Pancreas (tissue), 10 donors: ENCODE measurements around the gene TACC3. TPM values are rescaled to one million over a fixed set of nuclear protein-coding genes. Genes with fewer than 3 reads are reported as not detected.

Experiments
- ATAC-seq, 4 donors: fragments of 200-7000 bp; cut with Tn5 transposase; one replicate each; pipeline versions ENCODE4 v1.8.0 to v1.9.1; 2020; ENCODE audit warnings: mild to moderate bottlenecking in 4 of 4, moderate library complexity in 4 of 4
- DNase-seq, 6 donors: peaks; one replicate each; pipeline ENCODE4 v3.0.0-alpha.2; 2020
- FAIRE-seq: peaks from 2 replicates; lab custom pipeline; 2012; peaks lifted over from hg19 to GRCh38; lab: Jason Lieb, UNC
- H3K27ac ChIP-seq, 4 donors: fragments of 200-600 bp; sonication (generic); 1 replicate in 3 of 4; 2 replicates in 1 of 4; pipeline versions ENCODE4 v1.5.0 to v1.8.0; 2020
- H3K27me3 ChIP-seq, 4 donors: fragments of 200-600 bp; one replicate each; pipeline ENCODE4 v1.8.0; 2021
- H3K36me3 ChIP-seq, 3 donors: fragments of 200-600 bp; sonication (generic) in 1 of 3; one replicate each; pipeline versions ENCODE4 v1.5.0 to v1.8.0; 2020 to 2021
- H3K4me1 ChIP-seq, 3 donors: fragments of 200-600 bp; one replicate each; pipeline ENCODE4 v1.8.0; 2021
- H3K4me3 ChIP-seq, 4 donors: fragments of 200-600 bp; sonication (generic) in 2 of 4; one replicate each; pipeline versions ENCODE4 v1.5.0 to v1.8.0; 2020 to 2021
- H3K9me3 ChIP-seq, 4 donors: fragments of 200-600 bp; one replicate each; pipeline ENCODE4 v1.8.0; 2021
- WGBS, 2 donors: extraction: QIAGEN DNeasy Blood & Tissue Kit; methylation state at CpG; one replicate each; pipeline ENCODE4 v1.1.7; 2013; 5-methylcytosine and 5-hydroxymethylcytosine counted together
- intact Hi-C, 3 donors: fragments of 100-400 bp; cut with DNase I; formaldehyde crosslinking; loops; one replicate each; pipeline versions ENCODE4 v1.11.1 to v1.14.2; 2022
- polyA plus RNA-seq, 2 donors: library from polyadenylated mRNA; stranded (reverse); fragments of 200-250 nt; gene quantifications; one replicate each; pipeline ENCODE4 v1.2.3, GENCODE V29; 2013
- total RNA-seq, 6 donors: library from RNA; stranded (reverse); fragmentation: NEBNext Ultra II Directional in 4 of 6; extraction: Animal tissue kit (Norgen Biotek cat#: 25700) in 4 of 6; gene quantifications; one replicate each; pipeline versions ENCODE4 v1.2.1 to v1.2.4, GENCODE V29; 2021 to 2023
- TF ChIP-seq, protein P1 (sequence below), 4 donors: fragments of 200-600 bp; sonication (generic) in 3 of 4; IDR thresholded peaks; one replicate each; pipeline versions ENCODE4 v1.5.0 to v1.8.0; 2021; ENCODE audit warnings: antibody characterized with exemption in 4 of 4
- donor health status: healthy with polysubstance abuse.
- donor health status: DM: no; HTN: no; CAD: no; lungs with moderate emphysema.
- donor health status: DM: no; HTN: no; CAD: no.
- donor health status: control.
- donor health status: control.
- donor health status: Bipolar disorder and iron deficiency.
- donor health status: DM: yes; HTN: yes; CAD: no.
- donor health status: DM: no; HTN: no; CAD: no.
- donor health status: DM: no; HTN: no; CAD: no.
- donor health status: DM: yes; HTN: yes; CAD: no.

Gene TACC3
- total and polyA plus RNA-seq, 8 donors, result 0.97 to 4.8 (median 3.3) TPM

DNA sequence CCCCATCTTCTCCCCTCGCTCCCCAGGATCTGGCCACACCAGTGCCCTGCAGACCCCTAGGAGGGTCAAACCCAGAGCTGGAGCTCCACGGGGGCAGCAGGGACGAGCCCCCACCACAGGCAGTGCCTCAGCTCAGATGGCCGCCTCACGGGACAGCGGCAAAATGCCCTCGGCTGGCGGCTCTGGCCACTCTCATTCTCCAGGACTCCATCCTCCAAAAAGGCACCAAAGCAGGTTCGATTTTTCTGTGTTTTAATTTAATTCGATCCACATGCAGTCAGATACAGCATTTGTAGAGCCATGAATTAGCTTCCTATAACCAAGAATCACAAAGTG, 45.6 kb upstream of the TACC3 start:
- TF ChIP-seq, protein P1, sequence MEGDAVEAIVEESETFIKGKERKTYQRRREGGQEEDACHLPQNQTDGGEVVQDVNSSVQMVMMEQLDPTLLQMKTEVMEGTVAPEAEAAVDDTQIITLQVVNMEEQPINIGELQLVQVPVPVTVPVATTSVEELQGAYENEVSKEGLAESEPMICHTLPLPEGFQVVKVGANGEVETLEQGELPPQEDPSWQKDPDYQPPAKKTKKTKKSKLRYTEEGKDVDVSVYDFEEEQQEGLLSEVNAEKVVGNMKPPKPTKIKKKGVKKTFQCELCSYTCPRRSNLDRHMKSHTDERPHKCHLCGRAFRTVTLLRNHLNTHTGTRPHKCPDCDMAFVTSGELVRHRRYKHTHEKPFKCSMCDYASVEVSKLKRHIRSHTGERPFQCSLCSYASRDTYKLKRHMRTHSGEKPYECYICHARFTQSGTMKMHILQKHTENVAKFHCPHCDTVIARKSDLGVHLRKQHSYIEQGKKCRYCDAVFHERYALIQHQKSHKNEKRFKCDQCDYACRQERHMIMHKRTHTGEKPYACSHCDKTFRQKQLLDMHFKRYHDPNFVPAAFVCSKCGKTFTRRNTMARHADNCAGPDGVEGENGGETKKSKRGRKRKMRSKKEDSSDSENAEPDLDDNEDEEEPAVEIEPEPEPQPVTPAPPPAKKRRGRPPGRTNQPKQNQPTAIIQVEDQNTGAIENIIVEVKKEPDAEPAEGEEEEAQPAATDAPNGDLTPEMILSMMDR (IDR thresholded peaks at IDR 0.05), result no peak
- H3K9me3 ChIP-seq, result no peaks in the 10 kb centered on the region
- intact Hi-C loops, result no loop called here
- no peak overlapping the region for H3K4me3 ChIP-seq
- no peak for ATAC-seq
- no peaks in the 10 kb centered on the region for H3K27me3 ChIP-seq
- H3K36me3 ChIP-seq, result no peaks in the 10 kb centered on the region
- 69 to 74% methylated on average over 10 of the region's 10 CpGs for WGBS, 2 donors
- H3K4me1 ChIP-seq, result no peaks in the 10 kb centered on the region
- no peak overlapping the region for H3K27ac ChIP-seq
- no peak for FAIRE-seq
- peak in 1 of 6 donors; percentile 29 for DNase-seq

DNA sequence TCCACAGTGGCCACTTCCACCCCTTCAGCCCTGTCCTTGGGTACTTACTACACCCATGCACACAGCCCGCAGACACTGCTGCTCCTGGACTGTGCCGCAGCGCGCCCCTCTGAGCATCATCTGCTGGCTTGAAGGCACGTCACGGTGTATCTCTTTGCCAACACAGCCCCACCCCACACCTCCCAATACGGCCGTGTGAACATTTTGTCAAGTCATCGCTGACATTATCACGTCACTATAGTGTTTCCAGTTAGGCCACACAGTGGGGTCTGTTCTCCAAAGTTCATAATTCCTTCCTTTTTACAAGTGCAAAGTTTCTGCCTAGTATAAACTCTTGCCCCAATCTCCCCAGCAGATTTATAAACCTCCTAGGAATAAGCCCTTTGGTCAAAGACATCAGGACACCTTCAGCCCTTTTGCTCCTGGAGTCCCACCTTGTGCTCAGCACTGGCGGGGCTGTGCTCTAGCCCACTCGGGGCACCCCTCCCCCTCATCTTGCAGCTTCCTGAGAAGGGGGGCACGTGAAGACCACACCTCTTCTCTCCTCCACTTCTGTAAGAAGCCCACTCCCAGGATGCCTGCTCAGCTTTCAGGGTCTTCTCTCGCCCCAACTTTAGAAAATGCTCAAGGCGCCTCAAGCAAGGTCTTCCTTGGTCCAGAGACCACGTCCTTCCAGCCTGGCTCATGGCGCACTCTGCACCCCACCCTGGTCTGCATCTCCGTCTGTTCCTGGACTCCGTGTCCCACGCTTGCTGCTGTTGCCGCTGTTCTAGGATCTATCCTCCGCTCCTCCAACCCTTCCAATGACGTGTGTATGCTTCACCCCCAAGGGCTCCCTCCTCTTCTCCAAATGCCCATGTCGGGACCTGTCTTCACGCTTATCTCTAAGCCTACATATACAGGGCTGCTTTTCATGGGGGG, 44.5 kb upstream of the TACC3 start:
- Histone ChIP-seq H3K27me3 (no peaks in the 10 kb centered on the region), H3K36me3 (no peaks in the 10 kb centered on the region), H3K9me3 (no peaks in the 10 kb centered on the region), H3K27ac (no peak overlapping the region), H3K4me1 (no peaks in the 10 kb centered on the region), H3K4me3 (no peak overlapping the region)
- intact Hi-C loops, result no loop called here
- no peak for ATAC-seq
- TF ChIP-seq, protein P1 (IDR thresholded peaks at IDR 0.05), result no peak
- FAIRE-seq, result no peak
- DNase-seq, result peak in 1 of 6 donors; percentile 36
- 76 to 83% methylated on average over 24 to 25 of the region's 25 CpGs for WGBS, 2 donors

DNA sequence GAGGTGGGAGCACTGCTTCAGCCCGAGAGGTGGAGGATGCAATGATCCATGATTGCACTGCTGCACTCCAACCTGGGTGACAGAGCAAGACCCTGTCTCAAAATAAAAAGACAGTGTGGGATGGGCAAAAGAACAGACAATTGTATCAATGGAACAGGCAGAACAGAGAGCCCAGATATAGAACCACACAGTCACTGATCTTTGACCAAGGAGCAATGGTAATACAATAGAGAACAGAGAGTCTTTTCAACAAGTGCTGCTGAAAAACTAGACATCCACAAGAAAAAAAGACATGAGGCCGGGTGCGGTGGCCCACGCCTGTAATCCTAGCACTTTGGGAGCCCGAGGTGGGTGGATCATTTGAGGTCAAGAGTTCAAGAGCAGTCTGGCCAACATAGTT, 43.1 kb upstream of the TACC3 start:
- Histone ChIP-seq H3K36me3 (no peaks in the 10 kb centered on the region), H3K27ac (no peak overlapping the region), H3K4me1 (no peaks in the 10 kb centered on the region), H3K4me3 (no peak overlapping the region), H3K27me3 (no peaks in the 10 kb centered on the region), H3K9me3 (no peaks in the 10 kb centered on the region)
- intact Hi-C loops, result no loop called here
- no peak for DNase-seq
- no peak for FAIRE-seq
- 78 to 81% methylated on average over 5 of the region's 5 CpGs for WGBS, 2 donors
- TF ChIP-seq, protein P1 (IDR thresholded peaks at IDR 0.05), result no peak
- ATAC-seq, result no peak

DNA sequence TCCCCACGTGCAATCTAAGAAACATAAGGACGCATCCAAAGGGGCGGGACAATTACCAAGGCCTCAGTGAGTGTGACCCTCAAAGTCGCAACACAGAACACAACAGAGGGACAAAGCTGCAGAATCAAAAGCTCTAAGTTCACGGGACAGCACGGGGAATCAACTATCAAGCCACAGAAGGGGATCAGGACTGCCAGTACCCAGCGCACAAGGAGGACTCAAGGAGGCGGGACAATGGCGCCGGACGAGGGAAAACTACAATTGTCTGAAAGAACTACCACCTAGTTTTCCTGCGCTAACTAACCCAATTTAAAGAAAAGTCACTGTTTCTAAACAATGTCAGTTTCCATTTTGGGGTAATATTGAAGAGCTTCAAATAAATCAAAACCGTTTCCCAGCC, 38.5 kb upstream of the TACC3 start:
- H3K4me1 ChIP-seq, result no peaks in the 10 kb centered on the region
- H3K4me3 ChIP-seq, result peak overlapping the region in 1 of 4 donors; percentile 77
- DNase-seq, result peak in 1 of 6 donors; percentile 32
- 94 to 97% methylated on average over 13 of the region's 13 CpGs for WGBS, 2 donors
- H3K9me3 ChIP-seq, result no peaks in the 10 kb centered on the region
- intact Hi-C loops, result no loop called here
- no peak for ATAC-seq
- TF ChIP-seq, protein P1 (IDR thresholded peaks at IDR 0.05), result no peak
- H3K27me3 ChIP-seq, result no peaks in the 10 kb centered on the region
- no peaks in the 10 kb centered on the region for H3K36me3 ChIP-seq
- FAIRE-seq, result no peak
- H3K27ac ChIP-seq, result no peak overlapping the region

DNA sequence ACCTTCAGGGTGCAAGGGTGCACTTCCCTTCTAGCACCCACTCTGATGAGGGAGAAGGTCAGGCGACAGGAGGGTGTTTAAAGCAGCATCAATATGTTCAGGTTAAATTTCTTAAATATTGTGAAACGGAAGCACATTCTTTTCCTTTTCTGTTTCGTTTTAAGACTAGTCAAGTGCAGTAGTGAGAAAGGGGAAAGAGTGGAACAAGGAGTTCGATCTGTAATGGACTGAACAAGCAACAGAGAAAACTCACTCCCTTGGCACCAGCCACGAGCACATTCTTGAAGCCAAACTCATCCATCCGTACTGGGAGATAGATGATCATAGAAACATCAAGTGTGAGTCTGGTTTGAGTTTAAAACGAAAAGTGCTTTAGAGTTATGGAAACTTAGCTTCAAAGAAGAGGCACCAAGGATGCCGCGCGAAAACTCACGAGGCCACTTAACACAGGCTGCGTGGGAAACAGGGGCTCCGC, 38.0 kb upstream of the TACC3 start:
- no peaks in the 10 kb centered on the region for H3K36me3 ChIP-seq
- TF ChIP-seq, protein P1 (IDR thresholded peaks at IDR 0.05), result no peak
- ATAC-seq (peak in 1 of 4 donors; percentile 5), FAIRE-seq (peak; percentile 29), DNase-seq (peak in 1 of 6 donors; percentile 24)
- no peaks in the 10 kb centered on the region for H3K27me3 ChIP-seq
- WGBS, 2 donors, result 15 to 18% methylated on average over 13 of the region's 13 CpGs
- peak overlapping the region; percentile 25 to 57 (median 46) for H3K27ac ChIP-seq
- intact Hi-C loops, result no loop called here
- H3K9me3 ChIP-seq, result no peaks in the 10 kb centered on the region
- peak overlapping the region; percentile 47 to 77 (median 55) for H3K4me3 ChIP-seq
- H3K4me1 ChIP-seq, result no peaks in the 10 kb centered on the region
